GM18907 (cell line): Measurements from ENCODE around the gene CD163.
"Not testable (repeated sequence)": the region's sequence is repeated elsewhere in the genome, so short reads cannot be mapped to it uniquely, and the experiment has no call there.

Experiments used
- ATAC-seq: cut with Tn5 transposase; IDR thresholded peaks from one replicate; pipeline ENCODE4 v1.9.1; 2021; ENCODE audit warnings: mild to moderate bottlenecking, moderate library complexity; ENCODE audit not compliant: unreplicated experiment

The CD163 gene

GRCh38 chr12:7503686-7504415 is at the start of gene CD163:
Gene CD163 (minus strand): TSS chr12:7503777. CDS start chr12:7503690, 87 bp downstream.
- no peak for ATAC-seq

- no peak for ATAC-seq
Measured at GRCh38 chr12:7542813-7543212, 39.2 kb upstream of the CD163 start.

GRCh38 chr12:7542046-7542445 is 38.5 kb upstream of the CD163 start:
- ATAC-seq = no peak

GRCh38 chr12:7514416-7514815 is 10.8 kb upstream of the CD163 start:
- no peak for ATAC-seq

- no peak for ATAC-seq
Measured at GRCh38 chr12:7512553-7512952, 9.0 kb upstream of the CD163 start.

- not testable (repeated sequence) for ATAC-seq
Measured at GRCh38 chr12:7509793-7510470, 6.4 kb upstream of the CD163 start.

GRCh38 chr12:7502612-7503011 is 965 bp downstream of the CD163 start:
- ATAC-seq = no peak

- ATAC-seq = no peak
Measured at GRCh38 chr12:7501031-7501588, 2.5 kb downstream of the CD163 start.

GRCh38 chr12:7499636-7500035 is 3.9 kb downstream of the CD163 start:
- ATAC-seq = no peak

- ATAC-seq = no peak
Measured at GRCh38 chr12:7498809-7499208, 4.8 kb downstream of the CD163 start.

GRCh38 chr12:7497661-7498060 is 5.9 kb downstream of the CD163 start:
- ATAC-seq = no peak

GRCh38 chr12:7496451-7496850 is 7.1 kb downstream of the CD163 start:
- ATAC-seq = no peak

GRCh38 chr12:7495136-7495535 is 8.4 kb downstream of the CD163 start:
- no peak for ATAC-seq

- ATAC-seq = no peak
Measured at GRCh38 chr12:7493006-7493405, 10.6 kb downstream of the CD163 start.

- no peak for ATAC-seq
Measured at GRCh38 chr12:7486512-7486911, 17.1 kb downstream of the CD163 start.

- no peak for ATAC-seq
Measured at GRCh38 chr12:7485095-7485494, 18.5 kb downstream of the CD163 start.

- no peak for ATAC-seq
Measured at GRCh38 chr12:7483343-7483742, 20.2 kb downstream of the CD163 start.

- no peak for ATAC-seq
Measured at GRCh38 chr12:7479771-7480170, 23.8 kb downstream of the CD163 start.

- no peak for ATAC-seq
Measured at GRCh38 chr12:7472060-7472459, 31.5 kb downstream of the CD163 start.

GRCh38 chr12:7460375-7461259 is 43.0 kb downstream of the CD163 start:
- peak; percentile 63 for ATAC-seq

GRCh38 chr12:7459973-7460372 is 43.6 kb downstream of the CD163 start:
- ATAC-seq = no peak
